Keratinocyte (primary cell): ENCODE data around the gene NDP. TPM values are rescaled to one million over a fixed set of nuclear protein-coding genes. Genes with fewer than 3 reads are reported as not detected.

Experiments used
- DNase-seq: peaks from one replicate; pipeline ENCODE4 v3.0.0-alpha.2; 2011; ENCODE audit warnings: low read depth, missing footprints, low spot score
- FAIRE-seq: peaks from 2 replicates; lab custom pipeline; 2011; peaks lifted over from hg19 to GRCh38; lab: Jason Lieb, UNC
- H2AFZ ChIP-seq: 2 replicates; pipeline ENCODE4 v1.6.0; 2012; ENCODE audit warnings: low read length, control low read depth, inconsistent platforms; ENCODE audit not compliant: control insufficient read depth
- H3K27ac ChIP-seq: 2 replicates; pipeline ENCODE4 v1.5.1; 2011; ENCODE audit warnings: low read length; ENCODE audit not compliant: control insufficient read depth, insufficient read depth
- H3K27me3 ChIP-seq: 3 replicates; pipeline ENCODE4 v1.6.0; 2011; ENCODE audit warnings: low read length; ENCODE audit not compliant: control insufficient read depth, insufficient read depth; ENCODE audit errors: extremely low read depth
- H3K36me3 ChIP-seq, 2 experiments: 2 replicates in 1 of 2; 3 replicates in 1 of 2; pipeline ENCODE4 v1.5.1; 2011; ENCODE audit warnings: low read length in 2 of 2, mild to moderate bottlenecking in 1 of 2; ENCODE audit not compliant: control insufficient read depth in 2 of 2, insufficient read depth in 2 of 2; ENCODE audit errors: extremely low read depth in 1 of 2
- H3K4me1 ChIP-seq: 3 replicates; pipeline ENCODE4 v1.5.1; 2011; ENCODE audit warnings: low read length; ENCODE audit not compliant: control insufficient read depth, insufficient read depth; ENCODE audit errors: extremely low read depth
- H3K4me2 ChIP-seq: 3 replicates; pipeline ENCODE4 v1.6.0; 2011; ENCODE audit warnings: low read depth, low read length; ENCODE audit not compliant: control insufficient read depth, insufficient read depth; ENCODE audit errors: extremely low read depth
- H3K4me3 ChIP-seq, 3 experiments: fragments of 200-600 bp in 1 of 3; sonication (generic) in 1 of 3; 2 replicates in 2 of 3; 3 replicates in 1 of 3; pipeline ENCODE4 v1.5.1; 2011 to 2016; ENCODE audit warnings: low read length in 3 of 3, mild to moderate bottlenecking in 3 of 3, control low read depth in 2 of 3, inconsistent platforms in 1 of 3, low read depth in 1 of 3, mixed read lengths in 1 of 3, mixed run types in 1 of 3, moderate library complexity in 1 of 3; ENCODE audit not compliant: control insufficient read depth in 2 of 3, insufficient read depth in 2 of 3; ENCODE audit errors: extremely low read depth in 1 of 3
- H3K79me2 ChIP-seq: 2 replicates; pipeline ENCODE4 v1.6.0; 2012; ENCODE audit warnings: low read length; ENCODE audit not compliant: control insufficient read depth, insufficient read depth
- H3K9ac ChIP-seq: 3 replicates; pipeline ENCODE4 v1.6.0; 2011; ENCODE audit warnings: low read length; ENCODE audit not compliant: control insufficient read depth, insufficient read depth; ENCODE audit errors: extremely low read depth
- H3K9me1 ChIP-seq: 3 replicates; pipeline ENCODE4 v1.6.0; 2011; ENCODE audit warnings: low read length; ENCODE audit not compliant: control insufficient read depth, insufficient read depth; ENCODE audit errors: extremely low read depth
- H3K9me3 ChIP-seq: 2 replicates; pipeline ENCODE4 v1.5.1; 2012; ENCODE audit warnings: low read depth, low read length; ENCODE audit not compliant: control insufficient read depth
- H4K20me1 ChIP-seq: 3 replicates; pipeline ENCODE4 v1.6.0; 2011; ENCODE audit warnings: low read length; ENCODE audit not compliant: control insufficient read depth, insufficient read depth; ENCODE audit errors: extremely low read depth
- EZH2 ChIP-seq: IDR thresholded peaks from one replicate; pipeline ENCODE4 v1.6.1; 2012; ENCODE audit warnings: inconsistent platforms, mild to moderate bottlenecking, low read length, moderate library complexity
- dilution Hi-C: fragments of 300-500 bp; cut with MboI; formaldehyde crosslinking; loops from one replicate; pipeline ENCODE4 v1.7.0; 2020; ENCODE audit warnings: low sequenced_read_pairs; ENCODE audit not compliant: extremely low pct_ligation_motif_present
- polyA plus RNA-seq, 5 experiments: library from polyadenylated mRNA; depleted of rRNA in 3 of 5; stranded (reverse) in 3 of 5; stranded (forward) in 1 of 5; unstranded in 1 of 5; fragments of >200 nt; gene quantifications; 1 replicate in 1 of 5; 2 replicates in 3 of 5; 3 replicates in 1 of 5; pipeline versions ENCODE4 v1.2.1 to v1.2.3, GENCODE V29; 2011 to 2012; ENCODE audit warnings: missing spikeins in 2 of 5, low read depth in 1 of 5, low replicate concordance in 1 of 5
- TF ChIP-seq, protein P1 (sequence below), 3 experiments: IDR thresholded peaks in 1 of 3; conservative IDR thresholded peaks in 1 of 3; optimal IDR thresholded peaks in 1 of 3; 2 replicates in 2 of 3; 3 replicates in 1 of 3; pipeline versions ENCODE3 to v1.5.1; 2011; ENCODE audit warnings: low read length in 3 of 3, mild to moderate bottlenecking in 3 of 3, moderate library complexity in 2 of 3, control low read depth in 1 of 3, inconsistent platforms in 1 of 3; ENCODE audit not compliant: insufficient read depth in 2 of 3; ENCODE audit errors: extremely low read depth in 1 of 3

Gene NDP
- polyA plus RNA-seq, 1 donor (not counting 4 experiments of a cell fraction or from before 2014, with no cell fraction given): not detected

DNA sequence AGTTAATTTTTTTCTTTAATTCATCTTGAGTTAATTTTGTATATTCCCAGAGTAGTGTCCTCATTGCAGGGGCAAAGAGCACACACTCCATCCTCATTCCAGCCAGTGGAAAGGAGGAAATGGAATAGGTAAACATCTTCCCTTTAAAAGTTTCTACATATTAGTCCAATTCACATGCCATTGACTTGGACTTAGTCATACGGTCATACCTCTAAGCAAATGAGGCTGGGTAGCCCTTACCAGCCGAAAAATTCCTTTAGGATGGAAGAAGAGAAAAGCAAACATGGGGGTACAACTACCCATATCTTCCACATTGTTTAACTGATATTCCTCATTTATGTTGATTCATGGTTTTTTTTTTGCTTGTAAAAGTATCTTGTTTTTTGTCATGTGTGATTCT, 37.4 kb upstream of the NDP start:
- Histone ChIP-seq H3K4me1 (peaks cover 9% of the 10 kb centered on the region), H3K4me3 (no peak overlapping the region), H3K27ac (no peak overlapping the region), H3K27me3 (no peaks in the 10 kb centered on the region), H3K79me2 (no peaks in the 10 kb centered on the region), H2AFZ (no peak overlapping the region), H4K20me1 (no peaks in the 10 kb centered on the region), H3K36me3 (no peaks in the 10 kb centered on the region), H3K9me3 (no peaks in the 10 kb centered on the region), H3K9me1 (no peaks in the 10 kb centered on the region), H3K4me2 (no peak overlapping the region), H3K9ac (no peak overlapping the region)
- TF ChIP-seq, protein P1, sequence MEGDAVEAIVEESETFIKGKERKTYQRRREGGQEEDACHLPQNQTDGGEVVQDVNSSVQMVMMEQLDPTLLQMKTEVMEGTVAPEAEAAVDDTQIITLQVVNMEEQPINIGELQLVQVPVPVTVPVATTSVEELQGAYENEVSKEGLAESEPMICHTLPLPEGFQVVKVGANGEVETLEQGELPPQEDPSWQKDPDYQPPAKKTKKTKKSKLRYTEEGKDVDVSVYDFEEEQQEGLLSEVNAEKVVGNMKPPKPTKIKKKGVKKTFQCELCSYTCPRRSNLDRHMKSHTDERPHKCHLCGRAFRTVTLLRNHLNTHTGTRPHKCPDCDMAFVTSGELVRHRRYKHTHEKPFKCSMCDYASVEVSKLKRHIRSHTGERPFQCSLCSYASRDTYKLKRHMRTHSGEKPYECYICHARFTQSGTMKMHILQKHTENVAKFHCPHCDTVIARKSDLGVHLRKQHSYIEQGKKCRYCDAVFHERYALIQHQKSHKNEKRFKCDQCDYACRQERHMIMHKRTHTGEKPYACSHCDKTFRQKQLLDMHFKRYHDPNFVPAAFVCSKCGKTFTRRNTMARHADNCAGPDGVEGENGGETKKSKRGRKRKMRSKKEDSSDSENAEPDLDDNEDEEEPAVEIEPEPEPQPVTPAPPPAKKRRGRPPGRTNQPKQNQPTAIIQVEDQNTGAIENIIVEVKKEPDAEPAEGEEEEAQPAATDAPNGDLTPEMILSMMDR (optimal IDR thresholded peaks at IDR 0.05 in 1 of 3, IDR thresholded peaks at IDR 0.05 in 1 of 3, conservative IDR thresholded peaks at IDR 0.05 in 1 of 3; ENCODE audit: extremely low read depth in 1 of 3, insufficient read depth in 2 of 3, low read length in 3 of 3): no peak
- no peak for TF ChIP-seq EZH2
- FAIRE-seq (no peak), DNase-seq (no peak)
- dilution Hi-C loops: no loop called here

DNA sequence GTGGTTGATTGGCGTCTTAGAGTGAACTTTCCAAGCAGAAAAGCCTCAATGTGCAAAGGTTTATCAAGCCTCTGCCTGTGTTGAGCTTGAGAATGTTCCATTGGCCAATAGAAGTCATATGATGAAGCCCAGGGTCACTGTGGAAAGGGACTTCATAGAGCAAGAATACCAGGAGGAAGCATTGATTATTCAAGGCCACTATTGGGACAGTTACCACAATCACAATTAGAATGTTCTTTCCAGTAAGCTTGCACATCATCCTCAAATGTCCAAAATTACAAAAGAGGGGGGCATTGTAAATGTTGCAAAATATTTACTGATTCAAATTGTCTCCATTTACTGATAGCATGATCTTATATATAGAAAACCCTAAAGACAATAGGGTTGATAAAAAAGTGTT, 32.9 kb upstream of the NDP start:
- Histone ChIP-seq H3K36me3 (no peaks in the 10 kb centered on the region), H3K27ac (no peak overlapping the region), H3K9me1 (no peaks in the 10 kb centered on the region), H3K9ac (no peak overlapping the region), H2AFZ (no peak overlapping the region), H4K20me1 (no peaks in the 10 kb centered on the region), H3K4me2 (no peak overlapping the region), H3K4me1 (no peaks in the 10 kb centered on the region), H3K4me3 (no peak overlapping the region), H3K79me2 (no peaks in the 10 kb centered on the region), H3K9me3 (no peaks in the 10 kb centered on the region), H3K27me3 (no peaks in the 10 kb centered on the region)
- DNase-seq: no peak
- no peak for TF ChIP-seq EZH2
- TF ChIP-seq, protein P1 (optimal IDR thresholded peaks at IDR 0.05 in 1 of 3, IDR thresholded peaks at IDR 0.05 in 1 of 3, conservative IDR thresholded peaks at IDR 0.05 in 1 of 3; ENCODE audit: extremely low read depth in 1 of 3, insufficient read depth in 2 of 3, low read length in 3 of 3): no peak
- dilution Hi-C loops: no loop called here
- no peak for FAIRE-seq
